NCI-H1092 (cell line): ENCODE measurements around the gene ZFR.
"Not testable (repeated sequence)": the region's sequence is repeated elsewhere in the genome, so short reads cannot be mapped to it uniquely, and the experiment has no call there.

Experiments
- DNase-seq: peaks from one replicate; lab custom pipeline; 2025; lab: John Stamatoyannopoulos, UW

The ZFR gene

GRCh38 chr5:32358611-32359010, 85.9 kb downstream of the ZFR start:
- DNase-seq = no peak

GRCh38 chr5:32357658-32358057, 86.9 kb downstream of the ZFR start:
- no peak for DNase-seq

- no peak for DNase-seq
These were observed 88.9 kb downstream of the ZFR start for GRCh38 chr5:32355686-32356085.

GRCh38 chr5:32353420-32353819, 91.1 kb downstream of the ZFR start:
- no peak for DNase-seq

GRCh38 chr5:32352685-32353084, 91.9 kb downstream of the ZFR start:
- no peak for DNase-seq

GRCh38 chr5:32346869-32347268, 97.7 kb downstream of the ZFR start:
- DNase-seq = no peak

- DNase-seq = no peak
These were observed 101.4 kb downstream of the ZFR start for GRCh38 chr5:32343058-32343672.

- peak; percentile 6 for DNase-seq
These were observed 101.9 kb downstream of the ZFR start for GRCh38 chr5:32342656-32343055.

- DNase-seq = no peak
These were observed 104.7 kb downstream of the ZFR start for GRCh38 chr5:32339878-32340277.

- DNase-seq = no peak
These were observed 105.3 kb downstream of the ZFR start for GRCh38 chr5:32339198-32339597.

- no peak for DNase-seq
These were observed 111.6 kb downstream of the ZFR start for GRCh38 chr5:32332966-32333365.

- DNase-seq = no peak
These were observed 112.2 kb downstream of the ZFR start for GRCh38 chr5:32332361-32332760.

GRCh38 chr5:32331935-32332274, 112.6 kb downstream of the ZFR start:
- DNase-seq = no peak

- no peak for DNase-seq
These were observed 113.2 kb downstream of the ZFR start for GRCh38 chr5:32331217-32331934.

GRCh38 chr5:32330126-32330971, 114.2 kb downstream of the ZFR start:
- DNase-seq = no peak

- peak; percentile 13 for DNase-seq
These were observed 115.1 kb downstream of the ZFR start for GRCh38 chr5:32329395-32329834.

GRCh38 chr5:32326216-32326772, 118.2 kb downstream of the ZFR start:
- DNase-seq = no peak

- no peak for DNase-seq
These were observed 118.9 kb downstream of the ZFR start for GRCh38 chr5:32325616-32326015.

- DNase-seq = no peak
These were observed 119.5 kb downstream of the ZFR start for GRCh38 chr5:32325062-32325461.

- DNase-seq = no peak
These were observed 120.8 kb downstream of the ZFR start for GRCh38 chr5:32323741-32324140.

GRCh38 chr5:32322882-32323281, 121.7 kb downstream of the ZFR start:
- DNase-seq = no peak

GRCh38 chr5:32321787-32322186, 122.8 kb downstream of the ZFR start:
- DNase-seq = not testable (repeated sequence)

GRCh38 chr5:32320576-32320975, 124.0 kb downstream of the ZFR start:
- no peak for DNase-seq
